AG09309 (cell line): Measurements from ENCODE around the gene NIN.

ENCODE experiments used
- DNase-seq: peaks from one replicate; pipeline ENCODE4 v3.0.0-alpha.2; 2010; ENCODE audit warnings: low read depth
- H3K4me3 ChIP-seq: 2 replicates; pipeline ENCODE4 v1.5.1; 2011; ENCODE audit warnings: mild to moderate bottlenecking, low read depth, low read length, moderate library complexity; ENCODE audit not compliant: control insufficient read depth
- TF ChIP-seq, protein P1 (sequence below): IDR thresholded peaks from 2 replicates; pipeline ENCODE4 v1.5.1; 2011; ENCODE audit warnings: mild to moderate bottlenecking, low read depth, low read length, inconsistent platforms; ENCODE audit not compliant: insufficient read depth, control insufficient read depth; ENCODE audit errors: missing control alignments

The NIN gene

DNA sequence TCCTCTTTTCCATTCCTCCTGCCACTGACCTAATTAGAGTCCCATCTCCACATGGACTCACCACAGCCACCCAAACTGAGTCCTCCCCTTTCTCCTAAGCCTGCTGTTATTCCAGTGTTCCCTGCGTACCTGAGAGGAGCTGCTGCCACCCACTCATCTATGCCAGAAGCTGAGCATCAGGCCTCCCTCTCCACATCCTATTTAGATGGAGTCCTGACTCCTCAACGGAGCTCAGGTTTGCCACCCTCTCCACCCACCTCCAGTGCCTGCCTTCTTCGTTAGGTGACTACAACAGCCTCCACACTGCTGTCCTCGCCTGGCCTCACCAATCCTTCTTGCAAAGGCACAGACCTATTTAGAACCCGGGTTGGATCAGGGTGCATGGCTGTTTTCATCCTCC is 25.7 kb upstream of the NIN start:
- H3K4me3 ChIP-seq, result no peak overlapping the region
- no peak for DNase-seq
- TF ChIP-seq, protein P1, sequence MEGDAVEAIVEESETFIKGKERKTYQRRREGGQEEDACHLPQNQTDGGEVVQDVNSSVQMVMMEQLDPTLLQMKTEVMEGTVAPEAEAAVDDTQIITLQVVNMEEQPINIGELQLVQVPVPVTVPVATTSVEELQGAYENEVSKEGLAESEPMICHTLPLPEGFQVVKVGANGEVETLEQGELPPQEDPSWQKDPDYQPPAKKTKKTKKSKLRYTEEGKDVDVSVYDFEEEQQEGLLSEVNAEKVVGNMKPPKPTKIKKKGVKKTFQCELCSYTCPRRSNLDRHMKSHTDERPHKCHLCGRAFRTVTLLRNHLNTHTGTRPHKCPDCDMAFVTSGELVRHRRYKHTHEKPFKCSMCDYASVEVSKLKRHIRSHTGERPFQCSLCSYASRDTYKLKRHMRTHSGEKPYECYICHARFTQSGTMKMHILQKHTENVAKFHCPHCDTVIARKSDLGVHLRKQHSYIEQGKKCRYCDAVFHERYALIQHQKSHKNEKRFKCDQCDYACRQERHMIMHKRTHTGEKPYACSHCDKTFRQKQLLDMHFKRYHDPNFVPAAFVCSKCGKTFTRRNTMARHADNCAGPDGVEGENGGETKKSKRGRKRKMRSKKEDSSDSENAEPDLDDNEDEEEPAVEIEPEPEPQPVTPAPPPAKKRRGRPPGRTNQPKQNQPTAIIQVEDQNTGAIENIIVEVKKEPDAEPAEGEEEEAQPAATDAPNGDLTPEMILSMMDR, result no peak

DNA sequence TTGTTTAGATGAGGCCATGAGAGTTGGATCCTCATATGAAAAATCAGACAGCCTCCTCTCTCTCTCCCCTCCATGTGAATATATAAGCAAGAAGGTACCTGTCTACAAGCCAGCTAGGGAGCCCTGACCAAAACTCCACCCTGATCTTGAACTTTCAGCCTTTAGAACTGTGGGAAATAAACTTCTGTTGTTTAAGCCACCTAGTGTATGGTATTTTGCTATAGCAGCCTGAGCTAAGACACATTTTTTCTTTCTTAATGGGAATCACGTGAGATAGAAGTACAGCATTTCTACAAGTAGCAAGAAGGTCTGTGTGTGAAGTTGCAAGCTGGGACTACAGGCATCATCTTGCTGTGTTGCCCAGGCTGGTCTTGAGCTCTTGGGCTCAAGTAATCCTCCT is 24.6 kb upstream of the NIN start:
- DNase-seq, result no peak
- TF ChIP-seq, protein P1, result no peak
- no peak overlapping the region for H3K4me3 ChIP-seq

DNA sequence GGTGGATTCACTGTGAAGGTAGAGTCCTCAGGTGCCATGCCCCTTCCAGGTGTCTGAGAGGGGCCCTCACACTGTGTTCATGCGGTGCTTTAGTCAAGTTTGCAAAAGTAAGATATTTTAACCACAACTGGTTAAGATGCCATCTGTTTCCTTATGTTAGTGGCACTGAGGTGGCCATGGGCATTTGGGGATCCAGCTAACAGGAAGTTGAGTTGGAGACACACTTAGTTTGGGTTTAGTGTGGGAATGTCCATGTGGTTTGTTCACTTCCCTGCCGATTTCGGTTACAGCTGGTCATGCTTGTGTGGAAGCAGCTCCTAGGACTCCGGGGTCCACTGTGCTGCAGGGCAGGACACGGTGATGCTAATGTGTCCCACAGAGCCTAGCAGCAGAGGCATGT is 23.6 kb upstream of the NIN start:
- DNase-seq, result no peak
- TF ChIP-seq, protein P1, result no peak
- no peak overlapping the region for H3K4me3 ChIP-seq

DNA sequence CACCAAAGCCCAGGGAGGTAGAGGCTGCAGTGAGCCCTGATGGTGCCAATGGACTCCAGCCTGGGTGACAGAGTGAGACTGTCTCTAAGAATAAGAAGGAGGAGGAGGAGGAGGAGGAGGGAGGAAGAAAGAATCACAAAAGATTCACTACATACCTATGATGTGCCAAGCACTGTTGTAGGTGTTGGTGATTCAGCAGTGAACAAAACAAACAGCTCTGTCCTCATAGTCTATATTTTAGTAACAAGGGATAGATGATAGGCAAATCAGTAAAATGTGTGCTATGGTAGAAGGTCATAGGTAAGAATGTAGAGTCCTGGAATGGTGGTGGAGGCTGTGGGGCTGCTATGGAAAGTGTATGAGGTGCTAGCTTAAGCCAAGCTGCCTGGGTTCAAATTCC is 22.9 kb upstream of the NIN start:
- no peak for DNase-seq
- TF ChIP-seq, protein P1, result no peak

DNA sequence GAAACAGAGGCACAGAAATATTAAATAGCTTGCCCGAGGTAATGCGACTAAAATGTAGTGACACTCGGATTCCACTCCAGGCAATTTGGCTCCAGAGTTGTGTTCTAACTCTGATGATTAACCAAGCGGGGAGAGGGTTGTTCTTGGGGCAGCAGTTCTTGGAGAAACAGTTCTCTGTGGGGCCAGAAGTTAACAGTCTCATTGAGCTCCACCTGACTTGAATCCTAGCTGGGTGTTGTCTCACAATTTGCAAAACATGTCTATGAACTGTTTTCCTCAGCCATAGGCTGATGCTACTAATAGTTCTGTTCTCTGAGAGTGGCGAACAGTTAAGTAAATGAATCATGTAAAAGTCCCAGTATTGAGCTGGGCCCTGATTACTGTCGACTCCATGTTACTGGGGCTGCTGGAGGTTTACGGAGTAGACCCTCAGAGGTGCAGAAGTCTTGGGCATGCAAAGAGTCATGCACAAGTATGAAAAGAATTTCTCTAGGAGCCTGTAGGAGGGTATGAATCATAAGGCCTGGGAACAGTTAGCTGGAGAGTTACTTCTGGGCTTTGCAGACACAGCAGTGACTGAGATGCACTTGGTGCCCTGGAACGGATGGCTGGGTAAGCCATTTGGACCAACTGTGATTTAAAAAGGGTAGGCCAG is 15.4 kb upstream of the NIN start:
- H3K4me3 ChIP-seq, result no peak overlapping the region
- peak; percentile 46 for DNase-seq
- TF ChIP-seq, protein P1, result no peak

More for the DNA sequence above, 22.9 kb upstream of the NIN start:
- H3K4me3 ChIP-seq, result no peak overlapping the region

DNA sequence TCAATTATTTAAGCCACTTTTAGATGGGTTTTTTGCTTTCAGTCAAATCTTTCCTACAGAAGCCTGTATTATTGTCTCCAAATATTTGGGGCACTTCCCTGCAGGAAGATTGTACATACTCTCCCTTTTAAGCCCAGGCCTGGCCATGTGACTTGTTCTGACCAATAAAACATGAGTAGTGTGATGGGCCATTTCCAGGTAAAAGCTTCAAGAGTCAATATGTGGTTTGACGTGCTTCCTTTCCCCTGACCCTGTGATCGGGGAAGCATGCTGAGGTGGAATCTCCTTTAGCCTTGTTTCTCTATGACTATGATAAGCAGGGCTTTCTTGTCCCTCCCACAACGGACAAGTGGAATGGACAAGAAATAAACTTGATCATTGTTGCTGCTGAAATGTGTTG is 14.2 kb upstream of the NIN start:
- H3K4me3 ChIP-seq, result no peak overlapping the region
- no peak for DNase-seq
- TF ChIP-seq, protein P1, result no peak
